Naive thymus-derived CD4-positive, alpha-beta T cell (primary cell): Measurements from ENCODE around the gene TNIK. TPM values are rescaled to one million over a fixed set of nuclear protein-coding genes. Genes with fewer than 3 reads are reported as not detected.
"Not testable (repeated sequence)": the region's sequence is repeated elsewhere in the genome, so short reads cannot be mapped to it uniquely, and the experiment has no call there.

Source experiments
- ATAC-seq: fragments of 150-1000 bp; cut with Tn5 transposase; 2 replicates; pipeline ENCODE4 v1.10.0; 2021; ENCODE audit warnings: mild to moderate bottlenecking, moderate library complexity
- CTCF ChIA-PET: fragments of 350-600 bp; sonication (Branson Sonifier 250); formaldehyde crosslinking; loops from one replicate; lab custom pipeline; 2021; ENCODE audit warnings: antibody characterized with exemption; lab: Charles Lee
- POLR2A ChIA-PET: fragments of 350-600 bp; sonication (Branson Sonifier 250); formaldehyde crosslinking; loops from one replicate; lab custom pipeline; 2021; ENCODE audit warnings: antibody characterized with exemption, inconsistent platforms; lab: Charles Lee
- DNase-seq, 9 donors: peaks; one replicate each; pipeline versions ENCODE4 v3.0.0 to v3.0.0-alpha.2; 2020 to 2022; ENCODE audit warnings: mixed read lengths in 1 of 9
- H3K27ac ChIP-seq: one replicate; pipeline ENCODE4 v1.7.0; 2013; ENCODE audit warnings: mild to moderate bottlenecking, low read depth, low read length, moderate library complexity
- H3K27me3 ChIP-seq, 2 donors: one replicate each; pipeline ENCODE4 v1.7.0; 2013; ENCODE audit warnings: low read length in 2 of 2, mild to moderate bottlenecking in 2 of 2, moderate library complexity in 2 of 2; ENCODE audit not compliant: control insufficient read depth in 2 of 2, insufficient read depth in 2 of 2
- H3K36me3 ChIP-seq, 3 experiments: 1 replicate in 2 of 3; 2 replicates in 1 of 3; pipeline ENCODE4 v1.7.0; 2013; ENCODE audit warnings: low read length in 3 of 3, mild to moderate bottlenecking in 3 of 3, moderate library complexity in 1 of 3; ENCODE audit not compliant: insufficient read depth in 3 of 3, control insufficient read depth in 2 of 3
- H3K4me1 ChIP-seq, 2 donors: one replicate each; pipeline ENCODE4 v1.7.0; 2013; ENCODE audit warnings: low read length in 2 of 2, mild to moderate bottlenecking in 2 of 2, moderate library complexity in 1 of 2; ENCODE audit not compliant: control insufficient read depth in 2 of 2, insufficient read depth in 2 of 2
- H3K4me3 ChIP-seq: 2 replicates; pipeline ENCODE4 v1.7.0; 2013; ENCODE audit warnings: mild to moderate bottlenecking, low read length
- H3K9me3 ChIP-seq, 3 experiments: 1 replicate in 2 of 3; 2 replicates in 1 of 3; pipeline ENCODE4 v1.7.0; 2013; ENCODE audit warnings: low read length in 3 of 3; ENCODE audit not compliant: control insufficient read depth in 2 of 3
- H3K27ac Mint-ChIP-seq, 9 donors: one replicate each; pipeline ENCODE4 v1.8.0; 2020 to 2022; ENCODE audit warnings: mixed read lengths in 9 of 9, mild to moderate bottlenecking in 8 of 9, moderate library complexity in 5 of 9, inconsistent platforms in 2 of 9
- H3K27me3 Mint-ChIP-seq, 5 donors: one replicate each; pipeline ENCODE4 v1.8.0; 2021 to 2022; ENCODE audit warnings: mixed read lengths in 5 of 5, mild to moderate bottlenecking in 1 of 5
- H3K36me3 Mint-ChIP-seq, 5 donors: one replicate each; pipeline ENCODE4 v1.8.0; 2020 to 2022; ENCODE audit warnings: mixed read lengths in 5 of 5, mild to moderate bottlenecking in 3 of 5, inconsistent platforms in 1 of 5
- H3K4me1 Mint-ChIP-seq, 7 donors: one replicate each; pipeline ENCODE4 v1.8.0; 2020 to 2022; ENCODE audit warnings: mixed read lengths in 7 of 7, mild to moderate bottlenecking in 3 of 7, inconsistent platforms in 1 of 7
- H3K4me3 Mint-ChIP-seq, 10 donors: one replicate each; pipeline ENCODE4 v1.8.0; 2020 to 2022; ENCODE audit warnings: mild to moderate bottlenecking in 10 of 10, mixed read lengths in 10 of 10, moderate library complexity in 6 of 10, inconsistent platforms in 2 of 10
- H3K9me3 Mint-ChIP-seq, 11 donors: one replicate each; pipeline ENCODE4 v1.8.0; 2020 to 2022; ENCODE audit warnings: mixed read lengths in 11 of 11, mild to moderate bottlenecking in 4 of 11, inconsistent platforms in 1 of 11, moderate library complexity in 1 of 11
- intact Hi-C, 2 donors: fragments of 100-400 bp; cut with micrococcal nuclease; formaldehyde crosslinking; loops; one replicate each; pipeline ENCODE4 v1.15.1; 2023
- polyA plus RNA-seq, 2 donors: library from polyadenylated mRNA; unstranded; fragments of 300-500 nt; fragmentation: Illumina TruSeq; gene quantifications; one replicate each; pipeline ENCODE4 v1.2.3, GENCODE V29; 2021
- total RNA-seq, 6 experiments: library from RNA in 5 of 6; stranded (reverse) in 5 of 6; gene quantifications; 1 replicate in 5 of 6; 2 replicates in 1 of 6; pipeline ENCODE4 v1.2.3 and lab custom pipeline; 2021 to 2026

TNIK gene
- total and polyA plus RNA-seq, 7 experiments from 2014 or later, result 20.2 to 74.9 (median 66.3) TPM

DNA sequence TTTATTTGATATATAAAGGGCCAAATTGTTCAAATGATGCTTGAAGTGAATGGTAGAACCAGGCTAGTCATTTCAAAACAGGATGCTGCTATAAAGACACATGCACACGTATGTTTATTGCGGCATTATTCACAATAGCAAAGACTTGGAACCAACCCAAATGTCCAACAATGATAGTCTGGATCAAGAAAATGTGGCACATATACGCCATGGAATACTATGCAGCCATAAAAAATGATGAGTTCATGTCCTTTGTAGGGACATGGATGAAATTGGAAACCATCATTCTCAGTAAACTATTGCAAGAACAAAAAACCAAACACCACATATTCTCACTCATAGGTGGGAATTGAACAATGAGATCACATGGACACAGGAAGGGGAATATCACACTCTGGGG lies 172.4 kb downstream of the TNIK start:
- Mint-ChIP-seq H3K36me3 (peaks cover 0 to 37% (median 12%) of the 10 kb centered on the region in 5 donors), H3K4me3 (peak overlapping the region in 1 of 10 donors; percentile 3), H3K4me1 (peaks cover 25 to 76% (median 63%) of the 10 kb centered on the region in 7 donors), H3K27ac (peak overlapping the region in 2 of 9 donors; percentile 41 to 69)
- H3K36me3 ChIP-seq, H3K27me3 ChIP-seq, ATAC-seq, H3K4me3 ChIP-seq, H3K9me3 ChIP-seq, H3K9me3 Mint-ChIP-seq, CTCF ChIA-PET, H3K27ac ChIP-seq, POLR2A ChIA-PET, H3K27me3 Mint-ChIP-seq, DNase-seq: not testable (repeated sequence)
- H3K4me1 ChIP-seq, result peaks cover 13 to 32% of the 10 kb centered on the region in 2 donors
- intact Hi-C loops, result loop anchor here (1.0 to 5.0 kb wide), 6 partner anchors 63 to 275 kb away; partner anchors contain the start of gene TNIK (in 1 of the 2)

DNA sequence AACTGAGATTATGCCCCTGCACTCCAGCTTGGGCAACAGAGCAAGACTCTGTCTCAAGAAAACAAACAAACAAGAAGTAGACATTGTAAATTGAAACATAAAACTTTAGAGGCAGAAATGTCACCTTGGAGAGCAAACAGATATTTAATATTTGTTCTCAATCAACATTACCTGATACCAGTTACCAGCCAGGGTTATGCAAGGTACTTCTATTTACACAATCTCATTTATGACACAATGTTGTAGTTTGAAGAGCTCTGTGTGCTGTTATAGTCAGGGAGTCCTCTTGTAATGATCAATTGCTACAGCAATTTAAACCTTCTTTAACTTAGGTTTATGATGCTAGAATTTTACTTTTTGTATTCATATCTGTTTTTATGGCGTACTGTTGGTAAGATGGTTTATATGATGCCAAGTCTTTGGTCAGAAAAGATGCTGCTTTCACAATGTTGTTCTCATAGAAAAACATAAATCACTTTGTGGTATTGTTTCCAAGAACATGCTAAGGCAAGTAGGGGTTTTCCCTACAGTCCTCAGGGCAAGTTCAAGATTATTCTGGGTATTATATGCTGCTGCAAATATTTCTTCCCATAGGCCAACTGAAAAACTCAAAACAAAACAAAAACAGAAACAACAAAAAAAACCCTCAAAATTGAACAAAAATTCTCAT lies 173.5 kb downstream of the TNIK start:
- no peaks in the 10 kb centered on the region for H3K9me3 ChIP-seq
- ChIA-PET POLR2A (no interaction called here), CTCF (interaction anchor here (0.6 kb wide), 1 partner anchor 39 kb away, joined by 3 read pairs; no protein-coding TSS in a partner anchor)
- DNase-seq (no peak), ATAC-seq (peak; percentile 71)
- H3K27me3 ChIP-seq, result no peaks in the 10 kb centered on the region
- peak overlapping the region in 8 of 9 donors; percentile 15 to 84 (median 62) for H3K27ac Mint-ChIP-seq
- H3K36me3 Mint-ChIP-seq, result peaks cover 0 to 39% (median 12%) of the 10 kb centered on the region in 5 donors
- H3K4me3 ChIP-seq, result no peak overlapping the region
- H3K36me3 ChIP-seq, result no peaks in the 10 kb centered on the region
- peaks cover 26 to 78% (median 60%) of the 10 kb centered on the region in 7 donors for H3K4me1 Mint-ChIP-seq
- H3K9me3 Mint-ChIP-seq, result peaks cover 0 to 2% (median 0%) of the 10 kb centered on the region in 11 donors
- H3K4me1 ChIP-seq, result peaks cover 13 to 32% of the 10 kb centered on the region in 2 donors
- H3K27ac ChIP-seq, result no peak overlapping the region
- no peaks in the 10 kb centered on the region for H3K27me3 Mint-ChIP-seq
- H3K4me3 Mint-ChIP-seq, result peak overlapping the region in 7 of 10 donors; percentile 4 to 70 (median 47)
- intact Hi-C loops, result loop anchor here (1.0 to 5.0 kb wide), 9 partner anchors 15 to 276 kb away; partner anchors contain the start of gene TNIK (in 1 of the 2)

DNA sequence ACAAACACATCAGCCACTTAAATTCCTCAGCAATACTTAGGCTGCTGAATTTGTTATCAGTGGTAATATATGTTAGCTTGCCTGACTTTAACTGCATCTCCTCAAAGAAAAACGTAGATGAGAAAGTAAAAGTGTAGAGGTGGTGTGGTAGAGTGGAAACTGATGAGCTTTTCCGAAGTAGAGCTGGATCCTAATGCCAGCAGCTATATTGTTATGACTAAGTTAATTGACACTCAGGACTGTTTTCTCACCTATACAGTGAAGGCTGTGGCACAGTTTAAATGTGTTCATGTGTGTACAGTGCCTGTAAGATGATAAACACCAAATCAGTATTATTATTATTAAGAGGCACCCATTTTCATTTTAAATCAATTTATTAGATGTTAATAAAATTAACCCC lies 174.9 kb downstream of the TNIK start:
- ChIA-PET CTCF (no interaction called here), POLR2A (no interaction called here)
- DNase-seq (no peak), ATAC-seq (no peak)
- Mint-ChIP-seq H3K27me3 (no peaks in the 10 kb centered on the region), H3K27ac (peak overlapping the region in 5 of 9 donors; percentile 30 to 84 (median 69)), H3K36me3 (peaks cover 0 to 39% (median 13%) of the 10 kb centered on the region in 5 donors), H3K9me3 (peaks cover 0 to 4% (median 0%) of the 10 kb centered on the region in 11 donors), H3K4me1 (peaks cover 20 to 74% (median 65%) of the 10 kb centered on the region in 7 donors), H3K4me3 (peak overlapping the region in 4 of 10 donors; percentile 3 to 66 (median 37))
- Histone ChIP-seq H3K36me3 (no peaks in the 10 kb centered on the region), H3K27me3 (no peaks in the 10 kb centered on the region), H3K27ac (no peak overlapping the region), H3K9me3 (no peaks in the 10 kb centered on the region), H3K4me3 (no peak overlapping the region), H3K4me1 (peaks cover 13 to 32% of the 10 kb centered on the region in 2 donors)
- intact Hi-C loops, result loop anchor here (2.0 to 5.0 kb wide), 4 partner anchors 16 to 277 kb away; no protein-coding TSS in a partner anchor

DNA sequence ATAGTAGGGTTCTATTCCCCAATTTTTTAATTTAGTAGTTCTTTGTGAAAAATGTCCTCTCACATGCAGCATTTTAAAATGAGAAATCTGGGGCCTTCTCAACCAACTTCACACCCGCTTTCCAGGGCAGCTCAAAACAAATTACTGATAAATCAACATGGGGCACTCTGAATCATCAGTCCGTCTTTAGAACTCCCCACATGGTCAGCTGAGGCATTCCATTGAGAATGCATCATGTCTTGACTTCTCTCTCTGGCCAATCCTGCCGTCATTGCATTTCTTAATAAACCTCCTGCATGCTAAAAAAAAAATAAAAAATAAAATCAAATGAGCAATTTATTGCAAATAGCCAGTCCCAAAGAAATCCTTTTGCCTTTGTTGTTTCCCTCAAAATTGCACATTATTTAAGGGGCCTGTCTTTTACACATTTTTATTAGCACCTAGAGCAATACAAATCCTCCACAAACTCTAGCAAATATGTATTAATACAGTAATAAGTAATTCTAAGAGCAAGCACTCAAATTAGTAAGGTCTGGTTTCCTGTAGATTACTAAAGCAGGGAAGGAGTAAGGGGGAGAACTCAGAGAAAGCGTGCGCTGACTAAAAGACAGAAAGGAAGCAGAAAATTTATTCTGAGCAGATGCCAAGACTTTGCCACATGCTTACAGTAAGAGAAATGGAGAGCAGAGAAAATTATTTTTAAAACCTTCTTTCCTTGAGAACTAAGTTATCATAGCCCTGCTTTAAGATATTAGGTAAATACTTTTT lies 175.7 kb downstream of the TNIK start:
- intact Hi-C loops, result loop anchor here (2.0 to 5.0 kb wide), 4 partner anchors 16 to 278 kb away; no protein-coding TSS in a partner anchor
- no peaks in the 10 kb centered on the region for H3K27me3 ChIP-seq
- peaks cover 27 to 82% (median 71%) of the 10 kb centered on the region in 7 donors for H3K4me1 Mint-ChIP-seq
- H3K4me3 ChIP-seq, result no peak overlapping the region
- no peaks in the 10 kb centered on the region for H3K36me3 ChIP-seq
- H3K27ac ChIP-seq, result no peak overlapping the region
- H3K27ac Mint-ChIP-seq, result peak overlapping the region in 4 of 9 donors; percentile 28 to 69 (median 46)
- POLR2A ChIA-PET, result no interaction called here
- CTCF ChIA-PET, result no interaction called here
- H3K4me1 ChIP-seq, result peaks cover 13 to 32% of the 10 kb centered on the region in 2 donors
- H3K9me3 Mint-ChIP-seq, result peaks cover 0 to 4% (median 0%) of the 10 kb centered on the region in 11 donors
- H3K27me3 Mint-ChIP-seq, result no peaks in the 10 kb centered on the region
- H3K9me3 ChIP-seq, result no peaks in the 10 kb centered on the region
- ATAC-seq, result no peak
- peaks cover 0 to 35% (median 13%) of the 10 kb centered on the region in 5 donors for H3K36me3 Mint-ChIP-seq
- H3K4me3 Mint-ChIP-seq, result peak overlapping the region in 7 of 10 donors; percentile 1 to 65 (median 5)
- no peak for DNase-seq

DNA sequence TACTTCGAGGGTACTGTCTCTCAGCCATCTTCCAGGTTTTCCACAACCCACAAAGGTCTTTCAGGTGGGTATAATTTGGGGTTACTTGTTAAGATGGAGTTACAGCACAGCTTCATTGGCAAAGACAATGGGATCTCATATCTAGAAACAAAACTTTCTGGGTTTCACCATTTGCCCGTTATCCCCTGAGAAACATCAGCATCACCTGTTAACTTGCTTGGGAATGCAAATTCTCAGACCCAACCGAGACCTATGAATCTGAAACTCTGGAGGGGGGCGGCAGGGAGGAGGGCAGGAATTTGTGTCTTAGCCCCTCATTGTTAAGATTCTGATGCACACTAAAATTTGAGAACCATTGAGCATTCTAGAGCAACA lies 176.4 kb downstream of the TNIK start:
- H3K4me3 Mint-ChIP-seq, result peak overlapping the region in 1 of 10 donors; percentile 37
- CTCF ChIA-PET, result no interaction called here
- no peak for DNase-seq
- Histone ChIP-seq H3K27me3 (no peaks in the 10 kb centered on the region), H3K4me3 (no peak overlapping the region), H3K9me3 (no peaks in the 10 kb centered on the region), H3K36me3 (no peaks in the 10 kb centered on the region), H3K4me1 (peaks cover 13 to 32% of the 10 kb centered on the region in 2 donors), H3K27ac (no peak overlapping the region)
- no peak for ATAC-seq
- H3K27ac Mint-ChIP-seq, result no peak overlapping the region
- peaks cover 29 to 83% (median 72%) of the 10 kb centered on the region in 7 donors for H3K4me1 Mint-ChIP-seq
- intact Hi-C loops, result loop anchor here in 1 of 2 donors (2.0 kb wide), 1 partner anchor 17 kb away; no protein-coding TSS in a partner anchor
- H3K9me3 Mint-ChIP-seq, result peaks cover 0 to 4% (median 0%) of the 10 kb centered on the region in 11 donors
- peaks cover 0 to 33% (median 10%) of the 10 kb centered on the region in 5 donors for H3K36me3 Mint-ChIP-seq
- POLR2A ChIA-PET, result no interaction called here
- no peaks in the 10 kb centered on the region for H3K27me3 Mint-ChIP-seq

DNA sequence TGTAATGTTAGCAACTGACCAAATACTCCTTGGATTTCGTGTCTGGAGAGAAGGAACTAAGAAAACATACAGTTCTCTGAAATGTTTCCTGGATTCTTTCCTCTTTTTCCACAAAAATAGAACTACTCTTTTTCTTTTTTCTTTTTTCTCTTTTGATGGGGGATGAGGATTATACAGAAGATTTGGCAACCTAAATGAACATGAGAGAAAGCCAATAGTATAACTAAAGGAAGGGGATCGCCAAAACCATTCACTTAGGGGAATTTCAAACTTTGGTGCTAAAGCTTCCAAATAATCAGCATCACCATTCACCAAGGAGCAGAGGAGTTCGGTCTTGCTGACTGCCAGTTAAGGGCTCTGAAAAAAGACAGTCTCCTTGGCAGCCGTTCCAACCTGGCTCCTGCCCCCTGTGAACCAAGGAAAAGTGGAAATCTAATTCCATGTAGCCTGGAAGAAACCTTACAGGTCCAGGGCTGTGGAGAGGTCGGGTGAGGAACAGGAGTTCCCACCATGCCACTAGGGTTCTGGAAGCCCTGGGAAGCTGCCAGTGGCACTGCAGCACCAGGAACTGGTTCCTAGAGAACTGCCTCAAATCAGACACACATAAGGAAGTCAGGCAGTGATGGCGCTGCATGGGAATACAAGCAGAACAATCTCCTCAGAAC lies 176.9 kb downstream of the TNIK start:
- no peak overlapping the region for H3K4me3 Mint-ChIP-seq
- peaks cover 0 to 4% (median 0%) of the 10 kb centered on the region in 11 donors for H3K9me3 Mint-ChIP-seq
- Histone ChIP-seq H3K27ac (no peak overlapping the region), H3K4me3 (no peak overlapping the region), H3K36me3 (no peaks in the 10 kb centered on the region), H3K9me3 (no peaks in the 10 kb centered on the region), H3K27me3 (no peaks in the 10 kb centered on the region), H3K4me1 (peaks cover 13 to 32% of the 10 kb centered on the region in 2 donors)
- ATAC-seq (no peak), DNase-seq (no peak)
- H3K27ac Mint-ChIP-seq, result no peak overlapping the region
- peaks cover 0 to 33% (median 10%) of the 10 kb centered on the region in 5 donors for H3K36me3 Mint-ChIP-seq
- no peaks in the 10 kb centered on the region for H3K27me3 Mint-ChIP-seq
- POLR2A ChIA-PET, result no interaction called here
- intact Hi-C loops, result no loop called here
- H3K4me1 Mint-ChIP-seq, result peaks cover 31 to 84% (median 75%) of the 10 kb centered on the region in 7 donors
- CTCF ChIA-PET, result no interaction called here
